DOHH2 (cell line): ENCODE results near the gene TMEM190.
"Not testable (repeated sequence)": the region's sequence is repeated elsewhere in the genome, so short reads cannot be mapped to it uniquely, and the experiment has no call there.

ENCODE experiments used
- H3F3A ChIP-seq: fragments of 200-600 bp; sonication (generic), shearing (Covaris generic); 2 replicates; pipeline ENCODE4 v1.6.0; 2016; ENCODE audit warnings: antibody characterized with exemption, mild to moderate bottlenecking; ENCODE audit not compliant: control insufficient read depth, insufficient read depth
- H3K27ac ChIP-seq: fragments of 200-600 bp; sonication (generic); 2 replicates; pipeline ENCODE4 v1.5.1; 2014; ENCODE audit warnings: low read depth, mild to moderate bottlenecking, low read length, moderate library complexity
- H3K27me3 ChIP-seq: fragments of 200-600 bp; sonication (generic); 2 replicates; pipeline ENCODE4 v1.6.1; 2014; ENCODE audit warnings: mild to moderate bottlenecking, low read length, mixed read lengths; ENCODE audit not compliant: control insufficient read depth
- H3K36me3 ChIP-seq: fragments of 200-600 bp; sonication (generic); 2 replicates; pipeline ENCODE4 v1.6.1; 2014; ENCODE audit warnings: mild to moderate bottlenecking, low read length, moderate library complexity, mixed read lengths; ENCODE audit not compliant: control insufficient read depth
- H3K4me1 ChIP-seq: fragments of 200-600 bp; sonication (generic); 2 replicates; pipeline ENCODE4 v1.6.1; 2014; ENCODE audit warnings: mild to moderate bottlenecking, low read length, mixed read lengths; ENCODE audit not compliant: control insufficient read depth
- H3K4me2 ChIP-seq: fragments of 200-600 bp; sonication (generic); 2 replicates; pipeline ENCODE4 v1.6.0; 2014; ENCODE audit warnings: mild to moderate bottlenecking, low read length, moderate library complexity
- H3K4me3 ChIP-seq: fragments of 200-600 bp; sonication (generic); 2 replicates; pipeline ENCODE4 v1.5.1; 2014; ENCODE audit warnings: mild to moderate bottlenecking, low read length, mixed read lengths
- H3K79me2 ChIP-seq: fragments of 200-600 bp; sonication (generic); 2 replicates; pipeline ENCODE4 v1.6.1; 2014; ENCODE audit warnings: mild to moderate bottlenecking, low read length, mixed read lengths; ENCODE audit not compliant: control insufficient read depth
- H3K9me2 ChIP-seq: fragments of 200-600 bp; sonication (generic); replicated peaks from 2 replicates; pipeline ENCODE4 v1.6.1; 2014; ENCODE audit warnings: mild to moderate bottlenecking, low read length, mixed read lengths; ENCODE audit not compliant: control insufficient read depth
- H3K9me3 ChIP-seq: fragments of 200-600 bp; sonication (generic); 2 replicates; pipeline ENCODE4 v1.6.1; 2014; ENCODE audit warnings: antibody characterized with exemption, low read length, mixed read lengths; ENCODE audit not compliant: control insufficient read depth, insufficient read depth
- H4K20me1 ChIP-seq: fragments of 200-600 bp; sonication (generic); 2 replicates; pipeline ENCODE4 v1.6.0; 2014; ENCODE audit warnings: low read depth, mild to moderate bottlenecking, antibody characterized with exemption, low read length, moderate library complexity; ENCODE audit not compliant: control insufficient read depth, insufficient read depth
- CTCF ChIP-seq: fragments of 200-600 bp; sonication (generic); IDR thresholded peaks from one replicate; pipeline ENCODE4 v1.5.1; 2014; ENCODE audit warnings: antibody characterized with exemption, mild to moderate bottlenecking, low read depth, low read length; ENCODE audit not compliant: poor library complexity, severe bottlenecking
- EZH2phosphoT487 ChIP-seq: fragments of 200-600 bp; sonication (generic); IDR thresholded peaks from 2 replicates; pipeline ENCODE4 v1.6.1; 2017; ENCODE audit warnings: borderline replicate concordance, mild to moderate bottlenecking, antibody characterized with exemption, low read length, moderate library complexity, mixed read lengths

Gene TMEM190

GRCh38 chr19:55407800-55408532 is 31.3 kb downstream of the TMEM190 start:
- Histone ChIP-seq H3K27me3 (no peaks in the 10 kb centered on the region), H3K9me2 (no peaks in the 10 kb centered on the region), H3K4me1 (peaks cover 25% of the 10 kb centered on the region), H3K4me2 (peak overlapping the region; percentile 96), H4K20me1 (peaks cover 26% of the 10 kb centered on the region), H3K27ac (peak overlapping the region; percentile 97), H3K9me3 (peaks cover 6% of the 10 kb centered on the region), H3K79me2 (peaks cover 37% of the 10 kb centered on the region), H3F3A (peaks cover 26% of the 10 kb centered on the region), H3K36me3 (peaks cover 48% of the 10 kb centered on the region), H3K4me3 (peak overlapping the region; percentile 89)
- TF ChIP-seq EZH2phosphoT487: no peak
- no peak for TF ChIP-seq CTCF

- no peak for TF ChIP-seq EZH2phosphoT487
- no peak for TF ChIP-seq CTCF
- Histone ChIP-seq H3K27ac (peak overlapping the region; percentile 97), H3K9me2 (no peaks in the 10 kb centered on the region), H3K36me3 (peaks cover 43% of the 10 kb centered on the region), H3K4me2 (peak overlapping the region; percentile 96), H3K9me3 (peaks cover 6% of the 10 kb centered on the region), H3K79me2 (peaks cover 34% of the 10 kb centered on the region), H3K4me1 (peaks cover 25% of the 10 kb centered on the region), H3K4me3 (peak overlapping the region; percentile 79), H3K27me3 (no peaks in the 10 kb centered on the region), H4K20me1 (peaks cover 24% of the 10 kb centered on the region), H3F3A (peaks cover 22% of the 10 kb centered on the region)
Measured at GRCh38 chr19:55408533-55408872, 31.9 kb downstream of the TMEM190 start.

- not testable (repeated sequence) for H3K27me3 ChIP-seq, H3K4me3 ChIP-seq, H3K27ac ChIP-seq, H3K9me2 ChIP-seq, H3K4me2 ChIP-seq, H3K9me3 ChIP-seq
- peaks cover 25% of the 10 kb centered on the region for H3K4me1 ChIP-seq
- peaks cover 30% of the 10 kb centered on the region for H3K79me2 ChIP-seq
- peaks cover 19% of the 10 kb centered on the region for H4K20me1 ChIP-seq
- peaks cover 18% of the 10 kb centered on the region for H3F3A ChIP-seq
- H3K36me3 ChIP-seq: peaks cover 38% of the 10 kb centered on the region
Measured at GRCh38 chr19:55409179-55409578, 32.6 kb downstream of the TMEM190 start.

- no peak for TF ChIP-seq CTCF
- no peak for TF ChIP-seq EZH2phosphoT487
- H3K36me3 ChIP-seq: peaks cover 29% of the 10 kb centered on the region
Measured at GRCh38 chr19:55410168-55410567, 33.5 kb downstream of the TMEM190 start.

More at GRCh38 chr19:55410168-55410567, 33.5 kb downstream of the TMEM190 start:
- peaks cover 6% of the 10 kb centered on the region for H3K9me3 ChIP-seq
- H3K9me2 ChIP-seq: no peaks in the 10 kb centered on the region
- H3K4me3 ChIP-seq: no peak overlapping the region
- no peak overlapping the region for H3K4me2 ChIP-seq
- peaks cover 15% of the 10 kb centered on the region for H3F3A ChIP-seq
- H3K4me1 ChIP-seq: peaks cover 25% of the 10 kb centered on the region
- H3K79me2 ChIP-seq: peaks cover 24% of the 10 kb centered on the region
- no peak overlapping the region for H3K27ac ChIP-seq
- H4K20me1 ChIP-seq: peaks cover 18% of the 10 kb centered on the region
- no peaks in the 10 kb centered on the region for H3K27me3 ChIP-seq
